HG03280 (cell line): ENCODE data around the gene FES.
"Not testable (repeated sequence)": the region's sequence is repeated elsewhere in the genome, so short reads cannot be mapped to it uniquely, and the experiment has no call there.

Source experiments
- ATAC-seq: cut with Tn5 transposase; IDR thresholded peaks from one replicate; pipeline ENCODE4 v1.9.1; 2021; ENCODE audit warnings: mild to moderate bottlenecking, moderate library complexity; ENCODE audit not compliant: unreplicated experiment

FES gene

DNA sequence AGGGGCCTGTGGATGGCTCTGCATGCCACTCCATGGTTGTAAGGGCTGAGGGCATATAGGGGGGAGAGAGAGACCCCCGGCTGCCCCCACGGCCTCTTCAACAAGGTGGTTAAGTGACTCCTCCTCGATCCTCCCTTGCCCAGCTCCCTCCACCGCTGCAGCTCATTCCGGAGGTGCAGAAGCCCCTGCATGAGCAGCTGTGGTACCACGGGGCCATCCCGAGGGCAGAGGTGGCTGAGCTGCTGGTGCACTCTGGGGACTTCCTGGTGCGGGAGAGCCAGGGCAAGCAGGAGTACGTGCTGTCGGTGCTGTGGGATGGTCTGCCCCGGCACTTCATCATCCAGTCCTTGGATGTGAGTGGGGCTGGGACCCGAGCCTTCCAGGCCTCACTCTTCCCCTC is 6.5 kb downstream of the FES start:
- no peak for ATAC-seq

DNA sequence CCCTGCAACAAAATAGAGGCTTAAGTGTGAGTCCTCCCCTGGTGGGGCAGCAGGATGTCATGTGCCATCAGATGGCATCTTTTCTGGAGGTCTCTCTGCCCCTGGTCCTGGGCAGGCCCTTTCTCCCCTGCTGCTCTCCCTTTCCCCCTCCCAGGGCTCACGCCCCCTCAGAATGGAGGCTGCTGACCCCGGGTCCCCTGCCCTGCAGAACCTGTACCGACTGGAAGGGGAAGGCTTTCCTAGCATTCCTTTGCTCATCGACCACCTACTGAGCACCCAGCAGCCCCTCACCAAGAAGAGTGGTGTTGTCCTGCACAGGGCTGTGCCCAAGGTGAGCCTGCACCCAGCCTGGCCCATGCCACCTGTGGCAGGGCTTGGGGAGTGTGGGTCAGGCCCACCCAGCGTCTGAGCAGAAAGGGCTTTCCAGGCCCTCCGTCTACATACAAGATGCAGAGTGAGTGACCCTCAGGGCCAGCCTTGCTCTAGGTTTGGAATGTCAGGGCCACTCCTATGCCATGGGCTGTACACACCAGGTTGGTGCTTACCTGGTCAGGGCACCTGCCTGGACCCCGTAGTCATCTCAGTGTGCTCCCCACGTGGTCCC is 7.1 kb downstream of the FES start:
- no peak for ATAC-seq

DNA sequence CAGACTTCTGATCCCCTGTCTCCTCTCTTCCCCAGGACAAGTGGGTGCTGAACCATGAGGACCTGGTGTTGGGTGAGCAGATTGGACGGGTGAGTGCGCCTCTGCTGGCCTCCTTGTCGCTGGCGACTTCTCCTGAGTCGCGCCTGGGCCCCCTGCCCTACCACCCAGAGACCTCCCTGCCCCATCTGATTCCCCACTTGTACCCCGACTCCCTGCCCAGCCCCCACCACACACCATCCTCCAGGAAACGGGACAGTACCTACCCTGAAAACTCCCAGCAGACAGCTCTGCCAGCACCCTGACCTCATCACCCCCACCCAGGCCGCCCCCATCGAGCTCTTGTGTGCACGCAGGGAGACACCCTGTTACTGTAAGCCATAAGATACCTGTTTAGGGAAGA is 7.7 kb downstream of the FES start:
- no peak for ATAC-seq

DNA sequence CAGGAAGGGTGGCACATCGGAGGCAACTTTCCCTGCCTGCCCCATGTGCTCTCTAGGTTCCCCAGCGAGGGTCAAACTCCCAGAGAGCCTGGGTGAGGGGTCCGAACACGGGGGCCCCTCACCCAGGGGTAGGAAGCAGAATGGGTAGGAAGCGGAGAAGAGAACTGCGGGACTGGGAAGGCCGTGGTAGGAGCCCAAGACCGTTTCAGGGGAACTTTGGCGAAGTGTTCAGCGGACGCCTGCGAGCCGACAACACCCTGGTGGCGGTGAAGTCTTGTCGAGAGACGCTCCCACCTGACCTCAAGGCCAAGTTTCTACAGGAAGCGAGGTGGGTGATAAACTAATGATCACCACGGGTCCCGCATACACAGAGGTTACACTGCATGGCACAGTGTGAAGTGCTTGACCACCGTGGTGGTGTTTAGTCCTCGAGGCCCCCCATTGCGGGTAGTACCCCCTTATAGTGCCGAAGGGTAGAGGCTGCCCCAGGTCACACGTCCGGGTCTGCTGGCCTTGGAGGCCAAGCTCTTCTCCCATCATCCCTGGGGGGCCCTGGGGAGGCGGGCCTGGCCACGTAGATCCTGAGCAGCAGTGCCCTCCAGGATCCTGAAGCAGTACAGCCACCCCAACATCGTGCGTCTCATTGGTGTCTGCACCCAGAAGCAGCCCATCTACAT is 8.3 kb downstream of the FES start:
- ATAC-seq: no peak

DNA sequence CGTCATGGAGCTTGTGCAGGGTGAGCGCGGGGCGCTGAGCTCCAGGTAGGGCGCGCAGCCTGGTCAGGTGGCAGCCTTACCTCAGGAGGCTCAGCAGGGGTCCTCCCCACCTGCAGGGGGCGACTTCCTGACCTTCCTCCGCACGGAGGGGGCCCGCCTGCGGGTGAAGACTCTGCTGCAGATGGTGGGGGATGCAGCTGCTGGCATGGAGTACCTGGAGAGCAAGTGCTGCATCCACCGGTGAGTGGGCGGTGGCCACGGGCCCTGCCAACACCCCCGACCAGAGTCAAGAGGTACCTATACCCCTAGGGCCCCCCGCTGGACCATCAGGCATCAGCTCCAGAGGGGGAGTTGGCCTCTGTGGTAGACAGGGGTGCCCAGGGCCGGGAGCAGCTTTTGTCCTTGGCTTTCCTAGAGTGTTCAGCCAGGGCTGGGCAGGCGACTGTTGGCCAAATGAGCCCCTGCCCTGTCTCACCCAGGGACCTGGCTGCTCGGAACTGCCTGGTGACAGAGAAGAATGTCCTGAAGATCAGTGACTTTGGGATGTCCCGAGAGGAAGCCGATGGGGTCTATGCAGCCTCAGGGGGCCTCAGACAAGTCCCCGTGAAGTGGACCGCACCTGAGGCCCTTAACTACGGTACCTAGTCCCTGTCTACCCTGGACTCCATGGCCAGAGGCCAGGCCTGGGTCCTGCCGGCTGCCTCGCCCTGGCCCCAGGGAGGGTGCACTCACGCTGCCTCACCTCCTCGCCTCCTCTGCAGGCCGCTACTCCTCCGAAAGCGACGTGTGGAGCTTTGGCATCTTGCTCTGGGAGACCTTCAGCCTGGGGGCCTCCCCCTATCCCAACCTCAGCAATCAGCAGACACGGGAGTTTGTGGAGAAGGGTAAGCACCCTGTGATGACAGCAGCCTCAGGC is 9.1 kb downstream of the FES start:
- no peak for ATAC-seq

DNA sequence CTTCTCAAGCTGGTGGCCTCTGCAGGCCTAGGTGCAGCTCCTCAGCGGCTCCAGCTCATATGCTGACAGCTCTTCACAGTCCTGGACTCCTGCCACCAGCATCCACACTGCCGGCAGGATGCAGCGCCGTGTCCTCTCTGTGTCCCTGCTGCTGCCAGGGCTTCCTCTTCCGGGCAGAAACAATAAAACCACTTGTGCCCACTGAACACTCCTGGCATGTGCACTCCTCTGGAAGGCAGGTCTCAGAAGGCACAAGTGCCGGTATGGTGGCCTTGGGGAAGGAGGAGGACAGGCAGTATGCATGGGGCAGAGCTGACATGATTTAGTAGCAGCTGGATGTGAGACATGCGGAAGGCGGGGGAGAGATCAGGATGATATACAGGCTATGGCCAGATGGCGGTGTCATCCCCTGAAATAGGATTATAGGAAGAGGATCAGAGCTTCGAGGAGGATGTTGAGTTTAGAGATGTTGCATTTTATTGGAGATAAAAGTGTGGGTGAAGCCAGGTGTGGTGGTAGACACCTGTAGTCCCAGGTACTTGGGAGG is 11.3 kb downstream of the FES start:
- no peak for ATAC-seq

DNA sequence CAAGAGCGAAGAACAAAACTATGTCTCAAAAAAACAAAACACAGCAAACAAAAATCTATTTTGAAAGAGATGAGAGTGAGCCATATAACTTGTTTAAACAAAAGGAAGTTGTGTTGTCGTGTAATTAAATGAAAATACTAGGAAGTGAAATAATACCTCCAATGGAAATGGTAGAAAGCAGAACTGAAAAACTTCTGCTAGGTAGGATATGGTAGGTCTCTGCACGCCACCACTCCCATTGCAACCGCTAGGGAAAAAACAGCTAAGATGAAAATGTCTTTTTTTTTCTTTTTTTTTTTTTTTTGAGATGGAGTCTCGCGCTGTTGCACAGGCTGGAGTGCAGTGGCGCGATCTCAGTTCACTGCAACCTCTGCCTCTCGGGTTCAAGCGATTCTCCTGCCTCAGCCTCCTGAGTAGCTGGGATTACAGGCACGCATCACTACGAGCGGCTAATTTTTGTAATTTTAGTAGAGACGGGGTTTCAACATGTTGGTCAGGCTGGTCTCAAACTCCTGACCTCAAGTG is 12.9 kb downstream of the FES start:
- ATAC-seq: not testable (repeated sequence)

DNA sequence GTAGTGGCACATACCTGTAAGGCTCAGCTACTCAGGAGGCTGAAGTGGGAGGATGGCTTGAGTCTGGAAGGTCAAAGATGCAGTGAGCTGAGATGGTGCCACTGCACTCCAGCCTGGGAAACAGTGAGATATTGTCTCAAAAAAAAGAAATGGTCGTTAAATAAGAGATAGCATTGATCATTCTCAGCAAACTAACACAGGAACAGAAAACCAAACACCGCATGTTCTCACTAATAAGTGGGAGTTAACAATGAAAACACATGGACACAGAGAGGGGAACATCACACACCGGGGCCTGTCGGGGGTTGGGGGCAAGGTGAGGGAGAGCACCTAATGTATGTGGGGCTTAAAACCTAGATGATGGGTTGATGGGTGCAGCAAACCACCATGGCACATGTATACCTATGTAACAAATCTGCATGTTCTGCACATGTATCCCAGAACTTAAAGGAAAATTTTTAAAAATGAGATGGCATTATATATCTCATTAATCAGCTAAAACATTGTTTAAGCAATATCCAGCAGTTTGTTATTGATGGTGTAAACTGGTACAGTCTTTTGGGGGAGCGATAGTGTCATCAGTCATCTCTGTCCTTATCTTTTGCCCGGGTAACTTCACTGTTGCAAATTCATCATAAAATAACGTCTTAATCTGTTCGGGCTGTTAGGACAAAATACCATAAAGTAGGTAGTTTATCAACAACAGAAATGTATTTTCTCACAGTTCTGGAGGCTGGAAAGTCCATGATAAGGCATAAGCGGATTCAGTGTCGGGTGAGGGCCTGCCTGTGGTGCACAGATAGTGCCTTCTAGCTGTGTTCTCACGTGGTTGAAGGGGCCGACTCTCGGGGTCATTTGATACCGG is 17.1 kb downstream of the FES start:
- no peak for ATAC-seq

DNA sequence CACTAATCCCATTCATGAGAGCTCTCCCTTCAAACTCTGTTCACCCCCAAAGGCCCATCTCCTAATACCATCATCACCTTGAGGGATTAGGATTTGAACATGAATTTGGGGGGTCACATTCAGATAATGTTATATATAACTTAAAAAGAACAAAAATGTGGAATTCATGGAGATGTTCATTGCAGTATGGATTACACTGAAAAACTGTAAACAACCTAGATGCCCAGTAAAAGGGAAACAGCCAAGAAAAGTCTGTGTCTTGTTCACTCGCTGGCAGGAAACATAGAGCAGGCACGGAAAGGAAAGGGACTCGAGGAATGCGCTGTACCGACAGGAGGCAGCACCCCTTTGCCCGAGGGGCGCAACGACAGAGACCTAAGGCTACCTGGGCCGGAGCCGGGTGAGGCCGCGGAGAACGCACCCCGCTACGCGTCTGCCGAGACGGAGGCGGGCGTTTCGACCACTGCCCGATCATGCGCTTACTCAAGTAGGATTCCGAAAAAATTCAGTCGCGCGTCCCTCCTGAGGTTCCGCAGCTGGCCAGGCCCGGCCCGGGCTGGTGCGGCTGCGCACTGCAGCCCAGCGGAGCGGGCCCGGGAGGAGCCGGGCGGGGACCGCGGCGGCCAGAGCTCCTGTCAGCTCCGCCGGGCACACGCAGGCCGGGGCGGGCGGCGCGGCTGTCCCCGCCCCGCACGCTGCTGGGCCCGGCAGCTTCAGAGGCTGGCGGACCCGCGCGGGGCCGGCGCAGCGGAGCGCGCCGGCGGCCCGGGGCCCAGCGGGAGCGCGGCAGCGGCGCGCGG is 17.9 kb downstream of the FES start:
- peak; percentile 66 for ATAC-seq

DNA sequence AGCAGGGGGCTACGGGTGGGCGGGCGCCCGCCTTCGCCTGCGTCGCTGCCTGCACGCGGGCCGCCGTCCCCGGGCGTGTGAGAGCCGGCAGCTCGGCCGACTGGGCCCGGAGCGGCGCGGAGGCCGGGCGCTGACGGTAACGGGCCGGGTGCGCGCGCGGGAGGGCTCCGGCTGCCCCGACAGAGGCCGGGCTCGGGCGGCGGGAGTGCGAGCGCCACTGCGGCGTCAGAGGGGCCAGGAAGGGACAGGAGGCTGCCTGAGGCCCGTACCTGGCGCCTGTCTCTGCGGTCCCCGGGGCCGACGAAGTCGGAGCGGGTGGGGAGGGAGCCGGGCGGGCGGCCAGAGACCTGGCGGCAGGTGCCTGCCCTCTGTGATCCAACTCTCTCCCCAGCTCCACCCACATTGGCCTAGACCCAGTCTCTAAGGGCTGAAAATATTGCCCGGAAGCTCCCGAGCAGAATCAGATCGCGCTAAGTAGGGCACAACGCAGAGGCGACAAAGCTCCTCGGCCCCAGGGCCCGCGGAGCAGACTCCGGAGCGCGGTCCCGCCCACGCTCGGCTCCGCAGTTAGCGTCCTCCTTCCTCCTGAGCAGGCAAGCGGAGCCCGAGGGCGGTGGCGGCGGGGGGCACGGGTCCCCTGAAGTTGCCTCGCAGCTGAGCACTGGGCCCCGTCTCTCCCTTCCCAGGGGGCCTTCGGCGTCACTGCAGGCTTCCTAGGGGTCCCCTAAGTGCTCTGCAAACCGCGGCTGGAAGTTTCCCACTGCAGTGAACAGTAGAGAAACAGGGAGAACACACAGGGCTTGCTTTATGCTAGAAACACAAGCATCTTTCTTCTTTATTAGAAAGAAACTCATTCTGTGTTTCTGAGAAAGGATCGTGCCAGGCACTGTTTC is 18.8 kb downstream of the FES start, which contains the start of gene MAN2A2:
Gene MAN2A2, plus strand, starts transcription at position 463 of the 893 bp plus-strand sequence. CDS start 906 bp downstream, outside the sequence.
- ATAC-seq: peak; percentile 53

DNA sequence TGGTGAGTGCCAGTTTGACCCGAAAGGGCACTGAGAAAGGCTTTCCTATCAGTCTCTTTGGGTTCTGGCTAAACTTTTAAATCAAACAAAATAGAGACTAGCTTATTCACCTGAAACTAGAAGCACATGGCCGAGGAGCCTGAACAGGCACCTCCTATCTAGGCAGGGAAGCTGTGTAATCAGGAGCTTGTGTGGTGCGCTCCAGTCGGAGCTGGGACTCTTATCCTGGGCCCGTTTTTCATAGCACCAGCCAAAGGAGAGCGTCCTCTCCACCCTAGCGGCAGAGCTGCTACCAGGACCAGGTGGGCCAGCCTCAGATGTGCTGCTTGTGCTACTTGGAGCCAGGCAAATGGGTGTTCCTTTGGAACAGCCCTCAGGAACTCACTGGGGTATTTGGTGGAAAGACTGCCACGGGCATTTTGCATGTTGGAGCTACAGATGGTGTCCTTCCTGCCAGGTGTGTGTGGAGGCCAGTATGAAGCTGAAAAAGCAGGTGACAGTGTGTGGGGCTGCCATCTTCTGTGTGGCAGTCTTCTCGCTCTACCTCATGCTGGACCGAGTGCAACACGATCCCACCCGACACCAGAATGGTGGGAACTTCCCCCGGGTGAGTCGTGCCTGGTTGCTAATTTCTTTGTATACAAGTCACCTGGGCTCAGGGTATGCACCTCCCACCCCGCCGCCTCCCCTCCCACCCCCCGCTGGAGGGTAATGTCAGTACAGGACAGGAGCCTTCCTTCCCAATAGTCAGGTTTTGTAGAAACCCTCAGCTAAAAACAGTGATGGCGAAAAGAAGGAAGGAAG is 19.6 kb downstream of the FES start:
- no peak for ATAC-seq

DNA sequence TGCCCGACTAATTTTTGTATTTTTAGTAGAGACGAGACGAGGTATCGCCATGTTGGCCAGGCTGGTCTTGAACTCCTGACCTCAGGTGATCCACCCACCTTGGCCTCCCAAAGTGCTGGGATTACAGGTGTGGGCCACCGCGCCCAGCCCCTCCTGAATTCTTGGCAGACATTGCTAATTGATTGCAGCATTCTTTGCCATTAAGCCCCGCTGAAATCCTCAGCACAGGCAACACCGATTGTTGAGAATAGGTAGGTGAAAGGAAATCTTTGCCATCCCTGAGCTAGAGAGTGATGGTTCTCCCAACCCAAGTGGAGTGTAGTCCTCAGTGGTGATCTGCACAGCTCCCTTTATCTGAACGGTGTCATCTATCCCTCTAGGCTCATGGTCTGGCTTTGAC is 20.4 kb downstream of the FES start:
- no peak for ATAC-seq

DNA sequence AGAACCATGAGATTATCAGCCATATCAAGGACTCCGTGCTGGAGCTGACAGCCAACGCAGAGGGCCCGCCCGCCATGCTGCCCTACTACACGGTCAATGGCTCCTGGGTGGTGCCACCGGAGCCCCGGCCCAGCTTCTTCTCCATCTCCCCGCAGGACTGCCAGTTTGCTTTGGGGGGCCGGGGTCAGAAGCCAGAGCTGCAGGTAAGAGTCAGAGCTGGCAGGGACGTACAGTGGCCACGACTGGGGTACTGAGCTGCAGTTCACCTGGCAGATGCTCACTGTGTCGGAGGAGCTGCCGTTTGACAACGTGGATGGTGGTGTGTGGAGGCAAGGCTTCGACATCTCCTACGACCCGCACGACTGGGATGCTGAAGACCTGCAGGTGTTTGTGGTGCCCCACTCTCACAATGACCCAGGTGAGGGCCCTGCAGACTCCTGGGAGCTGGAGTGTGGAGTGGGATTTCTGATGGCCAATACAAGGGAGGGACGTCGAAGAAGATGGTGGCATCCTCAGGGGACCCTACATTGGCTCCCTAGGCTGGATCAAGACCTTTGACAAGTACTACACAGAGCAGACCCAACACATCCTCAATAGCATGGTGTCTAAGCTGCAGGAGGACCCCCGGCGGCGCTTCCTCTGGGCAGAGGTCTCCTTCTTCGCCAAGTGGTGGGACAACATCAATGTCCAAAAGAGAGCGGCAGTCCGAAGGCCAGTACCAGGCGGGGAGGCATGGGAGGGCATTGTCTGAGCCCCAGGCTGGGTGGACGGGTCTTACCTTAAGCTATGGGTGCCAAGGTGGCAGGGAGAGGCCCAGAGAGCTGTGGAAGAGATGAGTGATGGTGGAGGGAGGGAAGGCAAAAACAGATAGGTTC is 21.2 kb downstream of the FES start:
- ATAC-seq: no peak

DNA sequence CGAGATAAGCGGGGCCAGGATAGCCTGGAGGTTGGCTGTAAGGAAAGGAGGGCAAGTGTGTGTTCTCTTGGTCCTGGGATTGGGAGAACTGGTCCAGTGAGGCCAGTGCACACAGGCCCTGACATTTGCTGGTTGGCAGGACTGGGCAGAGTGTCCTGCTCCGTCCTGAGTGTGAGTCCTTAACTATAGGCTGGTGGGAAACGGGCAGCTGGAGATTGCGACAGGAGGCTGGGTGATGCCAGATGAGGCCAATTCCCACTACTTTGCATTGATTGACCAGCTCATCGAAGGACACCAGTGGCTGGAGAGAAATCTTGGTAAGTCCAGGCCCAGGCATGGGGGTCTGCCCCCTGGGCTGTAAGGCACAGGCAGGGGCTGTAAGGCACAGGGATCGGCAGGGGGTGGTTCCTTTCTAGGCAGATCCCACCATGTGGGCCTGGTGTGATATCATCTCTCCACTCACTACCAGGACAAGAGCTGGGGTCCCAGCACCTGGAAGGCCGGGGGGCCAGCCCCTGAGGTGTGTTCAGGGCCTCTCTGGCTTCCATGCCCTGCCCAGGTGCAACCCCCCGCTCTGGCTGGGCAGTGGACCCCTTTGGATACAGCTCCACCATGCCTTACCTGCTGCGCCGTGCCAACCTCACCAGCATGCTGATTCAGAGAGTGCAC is 22.0 kb downstream of the FES start:
- ATAC-seq: no peak

DNA sequence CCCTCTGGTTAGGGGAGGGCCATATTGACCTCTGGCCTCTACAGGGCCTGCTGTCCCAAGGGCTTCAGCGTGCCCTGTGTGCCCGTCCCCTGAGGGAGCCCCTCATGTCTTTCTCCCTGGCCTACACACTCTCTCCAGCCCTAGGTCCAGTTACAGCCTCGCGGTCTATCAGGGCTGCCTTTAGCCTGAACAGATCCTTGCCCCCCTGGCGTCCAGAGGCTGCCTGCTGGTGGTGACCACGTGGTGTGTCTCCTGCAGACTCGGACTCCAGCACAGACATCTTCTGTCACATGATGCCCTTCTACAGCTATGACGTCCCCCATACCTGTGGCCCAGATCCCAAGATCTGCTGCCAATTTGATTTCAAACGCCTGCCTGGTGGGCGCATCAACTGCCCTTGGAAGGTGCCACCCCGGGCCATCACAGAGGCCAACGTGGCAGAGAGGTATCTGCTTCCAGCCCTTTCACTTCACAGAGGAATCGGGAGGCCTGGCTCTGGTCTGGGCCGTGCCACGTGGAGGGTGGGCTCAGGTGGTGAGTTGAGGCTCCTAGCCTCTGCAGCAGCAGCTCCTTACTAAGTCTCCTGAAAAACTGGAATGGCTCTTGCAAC is 22.9 kb downstream of the FES start:
- no peak for ATAC-seq
